22Rv1 (cell line): ENCODE results near the gene MIOS.

Source experiments
- ZFX ChIP-seq: fragments of 450-650 bp; IDR thresholded peaks from 2 replicates; pipeline ENCODE4 v1.6.1; 2017; ENCODE audit warnings: antibody characterized with exemption, borderline replicate concordance
- TF ChIP-seq, protein P1 (sequence below): fragments of 450-650 bp; IDR thresholded peaks from 2 replicates; pipeline ENCODE4 v1.5.1; 2017; ENCODE audit warnings: mild to moderate bottlenecking

DNA sequence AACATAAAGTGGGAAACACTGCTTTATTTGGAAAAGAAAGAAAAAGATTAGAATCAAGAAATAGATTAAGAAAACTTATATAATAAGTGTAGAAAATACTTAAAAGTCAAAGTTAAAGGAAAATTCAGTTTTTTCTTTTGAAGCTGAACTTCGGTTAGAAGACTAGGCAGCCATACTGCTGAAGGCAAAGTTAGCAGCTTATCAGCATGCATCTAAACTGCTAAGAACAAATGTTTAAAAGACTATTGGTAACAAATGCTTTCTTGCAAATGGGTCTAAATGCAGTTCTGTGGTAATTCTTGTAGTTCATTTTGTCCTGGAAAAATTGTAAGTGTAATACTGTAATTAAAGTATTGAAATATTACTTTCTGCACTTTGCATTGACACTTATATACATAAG lies 18.0 kb downstream of the MIOS start:
- TF ChIP-seq, protein P1, sequence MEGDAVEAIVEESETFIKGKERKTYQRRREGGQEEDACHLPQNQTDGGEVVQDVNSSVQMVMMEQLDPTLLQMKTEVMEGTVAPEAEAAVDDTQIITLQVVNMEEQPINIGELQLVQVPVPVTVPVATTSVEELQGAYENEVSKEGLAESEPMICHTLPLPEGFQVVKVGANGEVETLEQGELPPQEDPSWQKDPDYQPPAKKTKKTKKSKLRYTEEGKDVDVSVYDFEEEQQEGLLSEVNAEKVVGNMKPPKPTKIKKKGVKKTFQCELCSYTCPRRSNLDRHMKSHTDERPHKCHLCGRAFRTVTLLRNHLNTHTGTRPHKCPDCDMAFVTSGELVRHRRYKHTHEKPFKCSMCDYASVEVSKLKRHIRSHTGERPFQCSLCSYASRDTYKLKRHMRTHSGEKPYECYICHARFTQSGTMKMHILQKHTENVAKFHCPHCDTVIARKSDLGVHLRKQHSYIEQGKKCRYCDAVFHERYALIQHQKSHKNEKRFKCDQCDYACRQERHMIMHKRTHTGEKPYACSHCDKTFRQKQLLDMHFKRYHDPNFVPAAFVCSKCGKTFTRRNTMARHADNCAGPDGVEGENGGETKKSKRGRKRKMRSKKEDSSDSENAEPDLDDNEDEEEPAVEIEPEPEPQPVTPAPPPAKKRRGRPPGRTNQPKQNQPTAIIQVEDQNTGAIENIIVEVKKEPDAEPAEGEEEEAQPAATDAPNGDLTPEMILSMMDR = no peak
- no peak for TF ChIP-seq ZFX
